Body of pancreas (tissue), 4 donors: ENCODE results near the gene RNU7-1.

Source experiments
- POLR2A ChIP-seq, 3 donors: fragments of 450-650 bp; IDR thresholded peaks; one replicate each; pipeline ENCODE4 v1.6.1; 2016; ENCODE audit warnings: antibody characterized with exemption in 3 of 3, mild to moderate bottlenecking in 2 of 3
- TF ChIP-seq, protein P1 (sequence below), 7 experiments: fragments of 450-650 bp in 4 of 7; fragments of 200-600 bp in 3 of 7; sonication (generic) in 3 of 7; IDR thresholded peaks; one replicate each; pipeline ENCODE4 v1.5.1; 2016 to 2019; ENCODE audit warnings: antibody characterized with exemption in 7 of 7

DNA sequence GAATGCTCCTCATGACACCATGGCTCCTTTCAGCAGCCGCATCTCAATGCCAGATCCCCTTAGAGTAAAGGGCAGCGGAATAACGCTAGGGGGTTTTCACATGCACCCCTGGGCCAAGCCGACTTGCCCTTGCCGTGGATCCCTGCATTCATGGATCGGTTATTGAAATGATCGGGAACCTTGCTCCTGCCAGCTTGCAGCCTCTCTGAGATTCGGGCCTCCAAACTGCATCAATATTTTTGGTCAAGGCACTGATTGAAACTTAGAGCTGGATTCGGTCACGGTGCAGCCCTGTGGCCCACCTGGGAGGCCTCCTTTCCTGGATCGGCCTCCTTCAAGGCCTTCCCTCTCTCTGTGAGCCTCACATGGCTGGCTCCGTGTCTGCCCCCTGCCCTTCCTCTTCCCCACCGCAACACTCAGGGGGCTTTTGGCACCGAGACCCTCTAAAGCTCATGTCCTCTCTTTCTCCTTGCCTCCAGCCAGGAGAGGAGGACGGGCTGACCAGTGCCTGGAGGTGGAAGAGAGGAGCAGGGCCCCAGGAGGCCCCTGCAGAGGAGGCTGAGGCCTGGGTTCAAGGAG is 9.3 kb downstream of the RNU7-1 start:
- TF ChIP-seq, protein P1, sequence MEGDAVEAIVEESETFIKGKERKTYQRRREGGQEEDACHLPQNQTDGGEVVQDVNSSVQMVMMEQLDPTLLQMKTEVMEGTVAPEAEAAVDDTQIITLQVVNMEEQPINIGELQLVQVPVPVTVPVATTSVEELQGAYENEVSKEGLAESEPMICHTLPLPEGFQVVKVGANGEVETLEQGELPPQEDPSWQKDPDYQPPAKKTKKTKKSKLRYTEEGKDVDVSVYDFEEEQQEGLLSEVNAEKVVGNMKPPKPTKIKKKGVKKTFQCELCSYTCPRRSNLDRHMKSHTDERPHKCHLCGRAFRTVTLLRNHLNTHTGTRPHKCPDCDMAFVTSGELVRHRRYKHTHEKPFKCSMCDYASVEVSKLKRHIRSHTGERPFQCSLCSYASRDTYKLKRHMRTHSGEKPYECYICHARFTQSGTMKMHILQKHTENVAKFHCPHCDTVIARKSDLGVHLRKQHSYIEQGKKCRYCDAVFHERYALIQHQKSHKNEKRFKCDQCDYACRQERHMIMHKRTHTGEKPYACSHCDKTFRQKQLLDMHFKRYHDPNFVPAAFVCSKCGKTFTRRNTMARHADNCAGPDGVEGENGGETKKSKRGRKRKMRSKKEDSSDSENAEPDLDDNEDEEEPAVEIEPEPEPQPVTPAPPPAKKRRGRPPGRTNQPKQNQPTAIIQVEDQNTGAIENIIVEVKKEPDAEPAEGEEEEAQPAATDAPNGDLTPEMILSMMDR (IDR thresholded peaks at IDR 0.05) = no peak
- TF ChIP-seq POLR2A (IDR thresholded peaks at IDR 0.05) = no peak
